ENCODE measurements around the gene CTAGE6.
"Not testable (repeated sequence)": the region's sequence is repeated elsewhere in the genome, so short reads cannot be mapped to it uniquely, and the experiment has no call there.

GRCh38 chr7:143797896-143798290 is 40.4 kb upstream of the CTAGE6 start:
- TF ChIP-seq CTCF (conservative IDR thresholded peaks at IDR 0.05; ENCODE audit: low read depth in 2 of 2); POLR2AphosphoS5 (IDR thresholded peaks at IDR 0.05; ENCODE audit: low read depth); JUNB (IDR thresholded peaks at IDR 0.05; ENCODE audit: unreplicated experiment); CREB1 (CRISPR knock-in tag; IDR thresholded peaks at IDR 0.05; ENCODE audit: low read depth); ZNF114 (CRISPR knock-in tag; IDR thresholded peaks at IDR 0.05); REST (IDR thresholded peaks at IDR 0.05; ENCODE audit: unreplicated experiment): not testable (repeated sequence)
